Neural cell (in vitro differentiated cells): ENCODE measurements around the gene HDAC4.

ENCODE experiments used
- EP300 ChIP-seq: fragments of 450-650 bp; conservative IDR thresholded peaks from 2 replicates; pipeline ENCODE4 v1.6.1; 2014; ENCODE audit warnings: antibody characterized with exemption, mild to moderate bottlenecking, moderate library complexity; ENCODE audit not compliant: poor library complexity, severe bottlenecking
- EZH2 ChIP-seq: fragments of 200-600, 300-800 bp; shearing (Covaris generic), sonication (generic); IDR thresholded peaks from 2 replicates; pipeline ENCODE4 v1.6.1; 2014; ENCODE audit warnings: antibody characterized with exemption, low read length, borderline replicate concordance, mild to moderate bottlenecking; ENCODE audit not compliant: insufficient read depth, poor library complexity, severe bottlenecking
- MXI1 ChIP-seq: fragments of 450-650 bp; conservative IDR thresholded peaks from 2 replicates; pipeline ENCODE4 v1.6.1; 2014; ENCODE audit warnings: antibody characterized with exemption, mild to moderate bottlenecking; ENCODE audit not compliant: poor library complexity, severe bottlenecking
- POLR2AphosphoS5 ChIP-seq: IDR thresholded peaks from 2 replicates; pipeline ENCODE4 v1.6.1; 2012
- RAD21 ChIP-seq: fragments of 450-650 bp; conservative IDR thresholded peaks from 2 replicates; pipeline ENCODE4 v1.6.1; 2014; ENCODE audit warnings: antibody characterized with exemption, mild to moderate bottlenecking, moderate library complexity
- SMC3 ChIP-seq: fragments of 450-650 bp; conservative IDR thresholded peaks from 2 replicates; pipeline ENCODE4 v1.6.1; 2014; ENCODE audit warnings: antibody characterized with exemption, mild to moderate bottlenecking, moderate library complexity; ENCODE audit not compliant: poor library complexity
- TF ChIP-seq, protein P1 (sequence below): fragments of 450-650 bp; IDR thresholded peaks from 2 replicates; pipeline ENCODE4 v1.5.1; 2014; ENCODE audit warnings: antibody characterized with exemption, mild to moderate bottlenecking, moderate library complexity; ENCODE audit not compliant: poor library complexity, severe bottlenecking
- TF ChIP-seq, protein P2 (sequence below): IDR thresholded peaks from 2 replicates; pipeline ENCODE4 v1.6.1; 2012; ENCODE audit warnings: borderline replicate concordance

DNA sequence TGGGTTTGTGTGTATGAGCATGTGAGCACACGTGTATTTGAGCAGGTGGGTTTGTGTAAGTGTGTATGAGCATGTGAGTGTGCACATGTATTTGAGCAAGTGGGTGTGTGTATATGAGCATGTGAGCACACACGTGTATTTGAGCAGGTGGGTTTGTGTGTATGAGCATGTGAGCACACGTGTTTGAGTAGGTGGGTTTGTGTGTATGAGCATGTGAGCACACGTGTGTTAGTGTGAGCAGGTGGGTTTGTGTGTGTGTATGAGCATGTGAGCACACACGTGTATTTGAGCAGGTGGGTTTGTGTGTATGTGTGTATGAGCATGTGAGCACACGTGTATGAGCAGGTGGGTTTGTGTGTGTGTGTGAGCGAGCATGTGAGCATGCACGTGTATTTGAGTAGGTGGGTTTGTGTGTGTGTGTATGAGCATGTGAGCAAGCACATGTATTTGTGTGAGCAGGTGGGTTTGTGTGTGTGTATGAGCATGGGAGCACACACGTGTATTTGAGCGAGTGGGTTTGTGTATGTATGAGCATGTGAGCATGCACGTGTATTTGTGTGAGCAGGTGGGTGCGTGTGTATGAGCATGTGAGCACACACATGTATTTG lies 383.2 kb downstream of the HDAC4 start:
- TF ChIP-seq, protein P1, sequence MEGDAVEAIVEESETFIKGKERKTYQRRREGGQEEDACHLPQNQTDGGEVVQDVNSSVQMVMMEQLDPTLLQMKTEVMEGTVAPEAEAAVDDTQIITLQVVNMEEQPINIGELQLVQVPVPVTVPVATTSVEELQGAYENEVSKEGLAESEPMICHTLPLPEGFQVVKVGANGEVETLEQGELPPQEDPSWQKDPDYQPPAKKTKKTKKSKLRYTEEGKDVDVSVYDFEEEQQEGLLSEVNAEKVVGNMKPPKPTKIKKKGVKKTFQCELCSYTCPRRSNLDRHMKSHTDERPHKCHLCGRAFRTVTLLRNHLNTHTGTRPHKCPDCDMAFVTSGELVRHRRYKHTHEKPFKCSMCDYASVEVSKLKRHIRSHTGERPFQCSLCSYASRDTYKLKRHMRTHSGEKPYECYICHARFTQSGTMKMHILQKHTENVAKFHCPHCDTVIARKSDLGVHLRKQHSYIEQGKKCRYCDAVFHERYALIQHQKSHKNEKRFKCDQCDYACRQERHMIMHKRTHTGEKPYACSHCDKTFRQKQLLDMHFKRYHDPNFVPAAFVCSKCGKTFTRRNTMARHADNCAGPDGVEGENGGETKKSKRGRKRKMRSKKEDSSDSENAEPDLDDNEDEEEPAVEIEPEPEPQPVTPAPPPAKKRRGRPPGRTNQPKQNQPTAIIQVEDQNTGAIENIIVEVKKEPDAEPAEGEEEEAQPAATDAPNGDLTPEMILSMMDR: no peak
- no peak for TF ChIP-seq POLR2AphosphoS5
- no peak for TF ChIP-seq RAD21
- TF ChIP-seq EZH2: no peak
- TF ChIP-seq SMC3: no peak
- TF ChIP-seq, protein P2, sequence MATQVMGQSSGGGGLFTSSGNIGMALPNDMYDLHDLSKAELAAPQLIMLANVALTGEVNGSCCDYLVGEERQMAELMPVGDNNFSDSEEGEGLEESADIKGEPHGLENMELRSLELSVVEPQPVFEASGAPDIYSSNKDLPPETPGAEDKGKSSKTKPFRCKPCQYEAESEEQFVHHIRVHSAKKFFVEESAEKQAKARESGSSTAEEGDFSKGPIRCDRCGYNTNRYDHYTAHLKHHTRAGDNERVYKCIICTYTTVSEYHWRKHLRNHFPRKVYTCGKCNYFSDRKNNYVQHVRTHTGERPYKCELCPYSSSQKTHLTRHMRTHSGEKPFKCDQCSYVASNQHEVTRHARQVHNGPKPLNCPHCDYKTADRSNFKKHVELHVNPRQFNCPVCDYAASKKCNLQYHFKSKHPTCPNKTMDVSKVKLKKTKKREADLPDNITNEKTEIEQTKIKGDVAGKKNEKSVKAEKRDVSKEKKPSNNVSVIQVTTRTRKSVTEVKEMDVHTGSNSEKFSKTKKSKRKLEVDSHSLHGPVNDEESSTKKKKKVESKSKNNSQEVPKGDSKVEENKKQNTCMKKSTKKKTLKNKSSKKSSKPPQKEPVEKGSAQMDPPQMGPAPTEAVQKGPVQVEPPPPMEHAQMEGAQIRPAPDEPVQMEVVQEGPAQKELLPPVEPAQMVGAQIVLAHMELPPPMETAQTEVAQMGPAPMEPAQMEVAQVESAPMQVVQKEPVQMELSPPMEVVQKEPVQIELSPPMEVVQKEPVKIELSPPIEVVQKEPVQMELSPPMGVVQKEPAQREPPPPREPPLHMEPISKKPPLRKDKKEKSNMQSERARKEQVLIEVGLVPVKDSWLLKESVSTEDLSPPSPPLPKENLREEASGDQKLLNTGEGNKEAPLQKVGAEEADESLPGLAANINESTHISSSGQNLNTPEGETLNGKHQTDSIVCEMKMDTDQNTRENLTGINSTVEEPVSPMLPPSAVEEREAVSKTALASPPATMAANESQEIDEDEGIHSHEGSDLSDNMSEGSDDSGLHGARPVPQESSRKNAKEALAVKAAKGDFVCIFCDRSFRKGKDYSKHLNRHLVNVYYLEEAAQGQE: no peak
- TF ChIP-seq EP300: no peak
- TF ChIP-seq MXI1: no peak
